Measurements from ENCODE around the gene PDE4D.

- TF ChIP-seq CTCF (IDR thresholded peaks at IDR 0.05) (no peak), EP300 (IDR thresholded peaks at IDR 0.05) (no peak), POLR2AphosphoS5 (IDR thresholded peaks at IDR 0.05) (no peak), POLR2A (IDR thresholded peaks at IDR 0.05) (no peak)
Measured at GRCh38 chr5:59555596-59555995, 337.9 kb downstream of the PDE4D start.
